GM19372 (cell line): Measurements from ENCODE around the gene CHSY1.
"Not testable (repeated sequence)": the region's sequence is repeated elsewhere in the genome, so short reads cannot be mapped to it uniquely, and the experiment has no call there.

Source experiments
- ATAC-seq: cut with Tn5 transposase; IDR thresholded peaks from one replicate; pipeline ENCODE4 v1.9.1; 2021; ENCODE audit warnings: mild to moderate bottlenecking, low read depth, moderate library complexity; ENCODE audit not compliant: unreplicated experiment

CHSY1 gene, protein sequence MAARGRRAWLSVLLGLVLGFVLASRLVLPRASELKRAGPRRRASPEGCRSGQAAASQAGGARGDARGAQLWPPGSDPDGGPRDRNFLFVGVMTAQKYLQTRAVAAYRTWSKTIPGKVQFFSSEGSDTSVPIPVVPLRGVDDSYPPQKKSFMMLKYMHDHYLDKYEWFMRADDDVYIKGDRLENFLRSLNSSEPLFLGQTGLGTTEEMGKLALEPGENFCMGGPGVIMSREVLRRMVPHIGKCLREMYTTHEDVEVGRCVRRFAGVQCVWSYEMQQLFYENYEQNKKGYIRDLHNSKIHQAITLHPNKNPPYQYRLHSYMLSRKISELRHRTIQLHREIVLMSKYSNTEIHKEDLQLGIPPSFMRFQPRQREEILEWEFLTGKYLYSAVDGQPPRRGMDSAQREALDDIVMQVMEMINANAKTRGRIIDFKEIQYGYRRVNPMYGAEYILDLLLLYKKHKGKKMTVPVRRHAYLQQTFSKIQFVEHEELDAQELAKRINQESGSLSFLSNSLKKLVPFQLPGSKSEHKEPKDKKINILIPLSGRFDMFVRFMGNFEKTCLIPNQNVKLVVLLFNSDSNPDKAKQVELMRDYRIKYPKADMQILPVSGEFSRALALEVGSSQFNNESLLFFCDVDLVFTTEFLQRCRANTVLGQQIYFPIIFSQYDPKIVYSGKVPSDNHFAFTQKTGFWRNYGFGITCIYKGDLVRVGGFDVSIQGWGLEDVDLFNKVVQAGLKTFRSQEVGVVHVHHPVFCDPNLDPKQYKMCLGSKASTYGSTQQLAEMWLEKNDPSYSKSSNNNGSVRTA

DNA sequence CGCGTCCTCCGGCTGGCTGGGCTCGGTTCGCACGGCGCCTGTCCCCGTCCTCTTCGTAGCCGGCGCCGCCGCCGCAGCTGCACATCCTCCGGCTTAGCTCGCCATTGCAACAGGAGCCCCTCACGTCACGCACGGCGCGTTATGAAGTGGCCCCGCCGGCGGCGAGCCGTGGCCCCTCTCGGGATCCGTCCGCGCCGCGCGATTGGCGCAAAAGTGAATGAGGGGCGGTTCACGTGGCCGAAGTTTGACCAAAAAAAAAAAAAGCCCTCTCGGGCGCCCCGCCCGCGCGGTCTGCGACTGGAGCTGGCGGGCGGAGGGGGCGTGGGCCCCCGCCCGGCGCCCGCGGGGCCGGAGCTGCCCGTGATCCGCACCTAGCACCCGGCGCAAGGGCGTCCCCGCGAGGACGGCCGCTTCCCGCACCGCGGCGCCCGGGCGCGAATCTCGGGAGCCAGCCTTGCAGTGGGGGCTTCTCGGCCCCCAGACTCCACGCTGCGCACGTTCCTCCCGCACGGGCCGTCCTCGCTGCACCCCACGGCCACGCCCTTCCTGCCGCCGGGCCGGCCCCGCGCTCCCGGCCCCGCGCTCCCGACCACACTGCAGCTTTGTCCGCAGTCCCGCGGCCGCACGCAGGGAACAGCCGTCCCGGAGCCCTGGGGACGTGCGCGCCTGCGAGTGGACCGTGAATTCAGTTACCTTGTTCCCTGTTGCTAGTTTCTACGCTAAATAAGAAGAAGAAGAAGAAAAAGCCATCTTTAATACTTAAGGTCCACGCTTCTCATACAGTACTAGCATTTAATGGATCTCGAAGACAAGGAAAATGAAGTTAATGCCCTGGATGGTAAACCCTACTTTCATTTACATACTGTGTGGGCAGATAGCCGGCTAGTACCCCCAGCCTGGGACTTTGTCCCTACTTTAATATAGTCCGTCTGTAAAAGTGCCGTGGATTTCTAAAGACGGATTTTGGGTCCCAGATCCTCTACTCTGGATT lies at the start of gene CHSY1:
Gene CHSY1 (minus strand): TSS at position 219 of the 991 bp plus-strand sequence. CDS start 592 bp downstream, outside the sequence.
- ATAC-seq, result peak; percentile 72

DNA sequence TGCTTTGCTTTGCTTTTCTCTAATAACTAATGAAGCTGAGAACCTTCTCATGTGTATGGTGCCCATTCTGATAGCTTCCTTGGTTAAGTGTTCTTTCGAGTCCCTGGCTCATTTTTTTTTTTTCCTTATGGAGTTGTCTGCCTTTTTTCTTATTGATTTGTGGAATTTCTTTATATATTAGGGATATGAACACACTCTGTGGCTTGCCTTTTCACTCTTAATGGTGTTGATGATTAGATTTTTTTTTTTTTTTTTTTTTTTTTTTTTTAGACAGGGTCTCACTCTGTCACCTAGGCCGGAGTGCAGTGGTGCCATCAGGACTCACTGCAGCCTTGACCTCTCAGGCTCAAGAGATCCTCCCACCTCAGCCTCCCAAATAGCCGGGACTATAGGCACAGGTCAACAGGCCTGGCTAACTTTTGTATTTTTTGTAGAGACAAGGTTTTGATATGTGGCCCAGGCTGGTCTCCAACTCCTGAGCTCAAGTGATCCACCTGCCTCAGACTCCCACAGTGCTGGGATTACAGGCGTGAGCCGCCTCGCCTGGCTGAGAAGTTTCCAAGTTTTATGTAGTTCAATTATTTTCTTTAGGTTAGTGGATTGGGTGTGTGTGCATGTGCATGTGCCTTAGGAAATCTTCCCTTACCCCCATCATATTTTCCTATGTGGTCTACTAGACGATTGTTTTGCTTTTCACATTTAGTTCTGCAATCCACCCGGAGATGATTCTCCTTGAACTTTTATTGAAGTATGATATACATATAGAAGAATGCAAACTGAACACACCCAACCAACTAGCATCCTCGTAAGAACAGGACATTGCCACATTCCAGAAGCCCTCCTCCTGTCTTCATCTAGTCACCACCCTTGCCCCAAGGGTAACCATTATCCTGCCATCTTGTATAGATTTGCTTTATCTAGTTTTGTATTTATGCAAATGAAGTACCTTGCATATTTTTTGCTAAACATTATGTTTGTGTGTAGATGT lies 44.9 kb upstream of the CHSY1 start:
- no peak for ATAC-seq

DNA sequence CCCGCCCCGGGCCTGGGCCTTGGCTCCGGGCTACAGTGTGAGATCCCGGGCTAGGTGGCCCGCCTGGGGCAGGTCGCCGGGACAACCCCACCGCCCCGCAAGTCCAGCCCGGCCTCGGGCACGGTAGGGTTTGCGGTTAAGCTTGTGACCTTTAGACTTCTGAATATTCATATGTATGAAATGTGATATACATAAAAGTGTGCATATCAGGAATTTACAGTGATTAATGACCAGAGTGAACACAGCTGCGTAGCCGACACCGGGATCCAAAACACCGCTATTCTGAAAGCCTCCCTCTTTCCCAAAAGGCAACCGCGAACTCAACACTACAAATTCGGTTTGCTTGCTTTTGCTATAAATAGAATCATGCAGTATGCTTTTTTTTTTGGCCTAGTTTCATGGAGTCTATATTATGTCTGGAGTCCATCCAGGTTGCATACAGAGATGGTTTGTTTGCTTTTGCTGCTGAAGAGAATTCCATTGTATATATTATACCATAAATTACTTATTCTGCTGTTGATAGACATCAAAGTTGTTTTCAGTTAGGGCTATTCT lies 43.8 kb upstream of the CHSY1 start:
- ATAC-seq, result no peak

DNA sequence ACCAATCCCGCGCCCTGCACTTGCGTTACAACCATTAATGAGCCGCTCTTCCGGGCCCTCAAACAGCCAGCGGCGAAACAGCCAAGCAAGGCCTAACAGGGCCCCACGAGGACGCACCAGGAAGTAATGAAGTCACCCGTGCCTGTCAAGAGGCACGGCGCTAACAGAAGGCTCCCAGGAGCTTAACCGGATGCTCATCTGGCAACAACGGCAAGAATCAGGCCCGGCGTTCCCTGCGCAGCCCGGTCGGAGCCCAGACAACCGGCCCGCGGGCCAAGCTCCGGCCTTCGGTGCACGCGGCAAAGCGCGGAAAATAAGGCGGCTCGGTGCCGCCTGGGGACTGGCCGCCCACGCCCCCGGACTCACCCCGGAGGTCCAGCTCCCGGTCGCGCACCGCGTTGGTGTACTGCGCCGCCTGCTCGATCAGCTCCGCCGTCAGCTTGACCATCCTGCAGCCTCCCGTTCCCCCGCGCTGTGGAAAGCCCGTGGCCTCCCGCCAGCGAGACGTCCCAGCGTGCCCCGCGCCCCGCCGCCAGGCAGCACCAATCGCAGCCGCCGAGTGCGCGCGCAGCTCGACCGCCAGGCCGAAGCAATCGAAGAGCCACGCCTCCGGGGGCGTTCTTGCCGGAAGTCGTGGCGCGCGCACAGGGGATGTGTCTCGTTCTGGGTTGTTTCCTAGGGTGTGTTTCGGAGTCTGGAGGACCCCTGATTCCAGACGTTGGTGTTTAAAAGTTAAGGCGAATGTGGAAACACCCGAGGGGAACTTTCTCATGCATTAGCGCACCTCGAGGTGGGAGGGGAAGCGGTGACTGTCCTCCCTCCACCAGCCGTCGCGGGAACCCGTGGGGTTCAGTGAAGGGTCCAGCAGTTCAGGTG lies 43.1 kb upstream of the CHSY1 start, which contains the start of gene SNRPA1:
Gene SNRPA1 (minus strand): TSS at position 518 of the 876 bp plus-strand sequence. CDS start 70 bp downstream, at position 448.
- ATAC-seq, result peak; percentile 72

DNA sequence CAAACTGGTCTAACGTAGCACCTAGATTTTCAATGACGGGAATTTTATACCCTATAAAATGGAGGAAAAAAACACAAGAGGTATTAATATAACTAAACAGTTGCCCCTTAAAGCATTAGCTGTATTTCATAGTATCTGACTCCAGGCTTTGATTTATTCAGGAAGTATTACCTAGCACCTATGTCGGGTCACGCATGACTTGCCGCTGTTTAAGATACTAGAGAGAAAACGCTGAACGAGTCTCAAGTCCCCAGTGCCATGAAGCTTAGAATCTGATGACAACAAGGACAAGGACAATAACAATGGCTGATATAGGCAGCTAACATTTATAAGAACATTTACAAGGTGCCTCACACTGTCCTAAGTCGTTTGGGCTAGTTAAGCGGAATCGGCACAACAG lies 41.3 kb upstream of the CHSY1 start:
- no peak for ATAC-seq

DNA sequence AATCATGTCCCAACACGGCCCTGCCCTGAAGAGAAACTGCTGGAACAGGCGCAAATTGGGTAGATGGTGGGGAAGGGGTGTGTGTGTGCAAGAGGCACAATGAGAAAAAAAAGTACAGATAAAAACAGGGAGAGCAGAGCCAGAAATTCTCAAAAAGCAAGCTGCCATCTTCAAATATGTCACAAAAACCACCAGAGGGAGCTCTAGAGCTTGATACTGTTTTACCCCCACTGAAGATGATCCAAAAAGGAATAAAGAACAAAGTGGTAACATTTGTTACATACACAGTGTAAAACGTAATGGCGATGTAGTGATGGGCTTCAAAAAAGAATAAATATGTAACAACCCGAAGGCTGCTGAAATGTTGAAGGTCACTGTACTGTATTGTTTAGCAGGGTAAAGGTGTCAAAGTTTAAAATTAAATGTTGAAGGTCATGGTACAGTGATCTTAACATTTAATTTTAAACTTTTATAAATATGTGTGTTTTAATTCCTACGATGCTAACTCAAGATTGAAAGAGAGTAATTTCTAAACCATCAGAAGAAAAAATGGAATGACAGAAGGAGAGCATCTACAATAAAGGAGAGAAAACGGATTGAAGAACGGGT lies 37.2 kb upstream of the CHSY1 start:
- no peak for ATAC-seq

DNA sequence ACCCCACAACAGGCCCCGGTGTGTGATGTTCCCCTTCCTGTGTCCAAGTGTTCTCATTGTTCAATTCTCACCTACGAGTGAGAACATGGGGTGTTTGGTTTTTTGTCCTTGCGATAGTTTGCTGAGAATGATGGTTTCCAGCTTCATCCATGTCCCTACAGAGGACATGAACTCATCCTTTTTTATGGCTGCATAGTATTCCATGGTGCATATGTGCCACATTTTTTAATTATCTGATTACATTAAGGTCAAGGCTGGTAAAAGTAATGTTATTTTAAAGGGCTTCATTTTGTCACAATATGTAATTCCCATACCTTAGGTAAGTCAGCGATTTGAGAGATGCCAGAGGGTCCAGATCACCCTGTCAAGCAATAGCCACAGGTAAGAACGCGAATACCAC lies 35.5 kb upstream of the CHSY1 start:
- ATAC-seq, result not testable (repeated sequence)

DNA sequence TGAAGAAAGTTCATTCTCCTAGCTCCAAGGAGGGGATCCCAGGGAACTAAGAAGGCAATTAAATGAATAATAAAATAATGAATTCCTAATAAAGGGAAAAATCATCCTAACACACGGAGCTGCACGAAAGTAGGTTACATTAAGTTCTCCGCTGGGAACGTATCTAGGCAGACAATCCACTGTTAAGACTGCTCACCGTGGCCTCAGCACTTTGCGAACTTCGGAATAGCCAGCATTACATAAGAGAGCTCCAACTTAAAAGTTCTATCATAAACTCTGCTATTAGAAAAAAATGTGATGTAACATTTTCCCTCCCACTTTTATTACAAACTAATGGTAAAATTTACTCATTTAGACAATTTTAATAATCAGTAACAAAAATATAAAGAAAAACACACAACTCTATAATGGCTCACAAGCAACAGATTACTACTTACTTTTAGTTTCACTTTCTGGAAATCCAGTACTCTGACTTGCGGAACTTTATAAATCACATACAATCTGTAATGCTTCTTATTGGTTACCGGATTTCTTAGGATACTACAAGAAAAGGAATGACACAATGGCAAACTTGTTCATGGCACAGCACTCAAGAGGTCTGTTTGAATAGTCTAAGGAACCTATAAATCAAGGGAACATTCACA lies 34.7 kb upstream of the CHSY1 start:
- ATAC-seq, result no peak

DNA sequence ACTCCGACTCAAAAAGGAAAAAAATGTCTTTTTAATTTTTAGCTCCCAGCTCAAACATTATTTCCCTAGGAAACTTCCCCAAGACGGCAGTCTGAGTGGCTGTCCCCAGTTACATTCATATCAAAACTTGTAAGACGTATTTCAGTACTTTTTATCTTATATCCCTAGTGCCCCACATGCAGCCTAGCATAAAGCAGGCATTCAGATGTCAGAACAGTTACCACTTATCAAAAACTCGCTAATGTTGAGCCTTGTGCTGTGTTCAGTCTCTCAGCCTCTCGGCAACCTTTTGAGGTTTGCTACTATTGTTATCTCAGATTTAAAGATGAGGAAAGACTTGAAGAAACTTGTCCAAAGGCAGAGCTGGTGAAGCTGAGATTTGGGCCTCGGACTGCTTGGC lies 32.1 kb upstream of the CHSY1 start:
- no peak for ATAC-seq

DNA sequence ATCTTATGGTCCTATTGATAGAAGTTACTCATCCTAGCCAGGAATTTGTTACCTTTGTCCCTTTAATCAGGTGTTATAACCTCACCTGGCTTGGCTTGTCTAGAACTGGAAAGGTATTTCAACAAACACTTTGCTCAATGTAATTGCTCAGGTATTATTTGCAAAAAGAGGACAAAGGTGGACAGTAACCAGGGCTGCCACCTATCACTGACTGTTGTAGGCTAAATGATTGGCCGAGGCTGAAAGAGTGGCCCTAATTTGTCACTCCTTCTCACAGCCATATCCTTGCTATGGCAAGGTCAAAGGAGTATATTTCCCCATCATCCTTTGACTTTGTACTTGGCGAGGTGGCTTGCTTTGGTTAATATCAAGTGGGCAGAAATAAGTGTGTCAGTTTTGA lies 28.2 kb upstream of the CHSY1 start:
- no peak for ATAC-seq

DNA sequence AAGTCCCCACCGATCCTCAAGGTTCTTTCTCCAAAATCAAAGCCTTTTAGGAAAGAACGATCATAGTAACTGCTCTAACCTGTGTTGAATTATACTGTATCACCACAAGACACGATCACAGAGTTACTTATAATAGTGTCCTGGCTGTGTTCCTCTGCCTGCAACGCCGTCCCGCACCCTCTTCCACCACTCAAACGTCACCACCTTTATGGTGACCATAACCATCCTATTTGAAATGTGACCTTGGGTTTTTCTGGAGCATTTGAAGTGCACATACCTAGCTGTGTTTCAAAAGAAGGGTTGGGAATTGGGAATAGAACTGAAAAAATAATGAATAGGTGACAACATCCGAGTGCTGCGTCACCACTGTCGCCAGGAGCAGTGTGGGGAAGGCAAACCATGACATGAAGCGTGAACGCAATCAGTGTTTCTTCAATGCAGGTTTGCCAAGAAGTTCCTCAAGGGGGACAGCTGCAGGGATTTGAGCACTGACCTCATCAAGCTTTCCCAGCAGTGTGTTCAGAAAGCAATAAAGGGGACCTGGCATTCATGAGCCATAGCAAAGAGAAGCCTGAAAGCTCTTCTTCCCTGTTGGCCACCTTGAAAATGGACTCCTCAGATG lies 26.2 kb upstream of the CHSY1 start:
- no peak for ATAC-seq

DNA sequence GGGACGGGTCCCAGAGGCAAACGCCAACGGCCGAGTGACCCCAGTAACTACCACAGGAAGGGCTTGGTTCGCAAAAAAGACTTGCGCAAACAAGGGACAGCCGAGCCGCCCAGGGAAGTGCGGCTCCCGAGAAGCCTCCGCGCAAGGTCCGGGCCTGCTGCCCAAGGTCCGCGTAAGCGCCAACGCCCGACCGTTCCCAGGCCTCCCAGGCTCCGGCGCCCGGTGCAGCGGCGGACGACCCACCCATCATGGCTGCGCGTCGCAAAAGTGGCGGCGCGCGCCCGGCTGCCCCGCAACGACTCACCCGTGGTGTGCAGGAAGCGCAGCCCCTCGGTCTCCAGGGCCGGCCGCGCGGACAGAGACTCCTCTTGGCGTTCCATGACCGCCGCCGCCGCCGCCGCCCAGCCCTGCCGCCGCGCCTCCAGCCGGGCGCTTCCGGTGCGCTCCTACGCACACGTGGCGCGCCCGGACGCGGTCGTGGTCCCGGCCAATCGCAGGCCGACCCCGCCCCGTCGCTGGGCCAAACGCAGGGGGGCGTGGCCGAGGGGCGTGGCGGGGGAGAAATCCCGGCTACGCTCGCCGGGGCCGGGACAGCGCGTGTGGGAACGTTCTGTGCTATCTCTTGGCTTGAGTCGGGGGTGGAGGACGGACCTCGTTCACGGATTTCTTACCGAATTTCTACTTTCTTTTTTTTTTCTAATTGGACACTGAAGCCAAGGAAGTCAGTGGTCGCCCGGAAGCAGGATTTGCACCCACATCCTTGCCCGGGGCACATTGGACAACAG lies 25.4 kb upstream of the CHSY1 start, which contains the start of gene SELENOS:
Gene SELENOS (minus strand): TSS at position 448 of the 785 bp plus-strand sequence. CDS start 68 bp downstream, at position 380.
- ATAC-seq, result peak; percentile 90

DNA sequence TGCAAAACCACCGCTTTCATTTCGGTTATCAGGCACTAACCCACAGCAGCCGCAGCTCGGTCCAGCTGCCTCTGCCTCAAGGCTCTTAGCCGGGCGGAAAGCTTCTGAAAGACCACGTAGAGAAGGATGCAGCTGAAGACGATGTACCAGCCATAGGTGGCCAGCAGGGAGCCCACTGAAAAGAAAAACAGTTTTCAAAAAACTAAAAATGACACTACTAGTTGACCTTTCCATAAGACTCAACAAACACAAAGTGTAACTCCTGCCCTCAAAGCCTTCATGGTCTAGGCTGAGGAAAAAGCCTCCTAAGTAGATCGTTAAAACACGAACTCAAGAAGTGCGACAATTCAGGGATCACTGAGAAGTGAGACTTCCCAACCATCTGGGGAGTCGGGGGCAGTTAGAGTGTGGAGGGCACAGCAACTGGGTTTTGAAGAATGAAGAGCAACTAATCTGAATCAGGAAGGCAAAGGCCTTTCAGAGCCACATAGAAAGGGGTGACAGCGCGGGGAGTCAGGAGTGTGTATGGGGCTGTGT lies 24.7 kb upstream of the CHSY1 start:
- ATAC-seq, result no peak

DNA sequence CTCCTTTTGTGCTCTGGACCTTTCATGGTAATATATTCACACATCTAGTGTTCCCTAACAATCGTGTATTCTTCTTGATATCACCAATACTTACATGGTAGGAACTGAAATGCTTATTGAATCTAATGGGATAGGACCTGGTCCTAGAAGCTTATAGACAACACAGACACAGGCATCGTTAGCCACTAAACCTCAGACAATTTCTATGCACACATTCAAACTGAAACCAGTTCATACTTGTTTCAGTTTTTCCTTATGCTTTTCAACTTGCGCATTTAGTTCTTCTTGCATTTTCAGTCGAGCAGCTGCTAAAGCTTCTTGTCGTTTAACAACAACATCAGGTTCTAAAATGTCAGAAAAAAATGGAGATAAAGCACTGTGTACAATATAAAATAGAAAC lies 23.2 kb upstream of the CHSY1 start:
- ATAC-seq, result no peak

DNA sequence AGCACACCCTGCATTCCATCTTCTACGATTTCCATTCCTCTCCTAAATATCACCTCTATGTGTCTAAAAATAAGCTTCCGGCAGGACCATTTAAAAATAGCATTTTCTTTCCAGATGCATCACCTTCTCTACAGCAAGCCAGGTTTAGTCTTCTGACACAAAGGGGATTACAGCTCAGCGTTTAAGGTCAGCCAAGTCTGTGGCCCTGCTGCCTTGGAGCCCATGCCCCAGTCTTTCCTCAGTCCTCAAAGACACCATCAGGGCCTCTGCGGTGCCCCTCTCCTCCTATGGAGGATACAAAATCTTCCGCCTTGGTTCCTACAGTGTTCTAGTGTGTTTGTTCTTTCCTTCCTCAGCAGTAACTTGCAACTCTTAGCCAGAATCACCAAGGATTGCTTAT lies 21.7 kb upstream of the CHSY1 start:
- ATAC-seq, result no peak
